ENCODE data around the gene ZFP69. TPM values are rescaled to one million over a fixed set of nuclear protein-coding genes. Genes with fewer than 3 reads are reported as not detected.

Gene ZFP69
- total RNA-seq, 4 donors from 2014 or later: 2.6 to 3.7 (median 3.6) TPM

- H3K27me3 ChIP-seq: no peaks in the 10 kb centered on the region
- DNase-seq: peak; percentile 34
- TF ChIP-seq POLR2A (IDR thresholded peaks at IDR 0.05) (peak in 2 of 4 donors; percentile 20 to 53), CTCF (IDR thresholded peaks at IDR 0.05) (peak in 1 of 6 experiments; percentile 13)
- no peaks in the 10 kb centered on the region for H3K36me3 ChIP-seq
- intact Hi-C loops (cut with DNase I): no loop called here
- peaks cover 5 to 19% (median 6%) of the 10 kb centered on the region in 3 donors for H3K4me1 ChIP-seq
- WGBS, 2 donors: 0 to 1% methylated on average over 12 to 20 of the region's 35 CpGs
- H3K27ac ChIP-seq: peak within 1 kb of the TSS; percentile 64 to 89 (median 86)
- H3K4me3 ChIP-seq: peak within 1 kb of the TSS; percentile 41 to 80 (median 66)
- H3K9me3 ChIP-seq: no peaks in the 10 kb centered on the region
These were observed 54.4 kb downstream of the ZFP69 start, which contains the start of gene ZNF684 for GRCh38 chr1:40531381-40532061. Gene ZNF684 (plus strand): TSS chr1:40531637. CDS start chr1:40533167, 1,530 bp downstream.

GRCh38 chr1:40532062-40532389 lies 54.9 kb downstream of the ZFP69 start:
- H3K4me3 ChIP-seq: peak overlapping the region; percentile 41 to 80 (median 66)
- no peak for DNase-seq
- 7% methylated on average over 3 of the region's 3 CpGs; no CpG with 5 or more reads in 1 of the 2 donors for WGBS, 2 donors
- TF ChIP-seq CTCF (IDR thresholded peaks at IDR 0.05): no peak
- no peak for TF ChIP-seq POLR2A (IDR thresholded peaks at IDR 0.05)
- peaks cover 5 to 19% (median 6%) of the 10 kb centered on the region in 3 donors for H3K4me1 ChIP-seq
- H3K36me3 ChIP-seq: no peaks in the 10 kb centered on the region
- no peaks in the 10 kb centered on the region for H3K27me3 ChIP-seq
- no peaks in the 10 kb centered on the region for H3K9me3 ChIP-seq
- peak overlapping the region; percentile 64 to 89 (median 86) for H3K27ac ChIP-seq
- intact Hi-C loops (cut with DNase I): no loop called here

- H3K4me1 ChIP-seq: peaks cover 5 to 19% (median 6%) of the 10 kb centered on the region in 3 donors
- H3K27me3 ChIP-seq: no peaks in the 10 kb centered on the region
- no peak for DNase-seq
- no peaks in the 10 kb centered on the region for H3K36me3 ChIP-seq
- intact Hi-C loops (cut with DNase I): no loop called here
- TF ChIP-seq CTCF (IDR thresholded peaks at IDR 0.05): peak; percentile 7 to 59 (median 47)
- no peak for TF ChIP-seq POLR2A (IDR thresholded peaks at IDR 0.05)
- no peak overlapping the region for H3K27ac ChIP-seq
- no peaks in the 10 kb centered on the region for H3K9me3 ChIP-seq
- H3K4me3 ChIP-seq: no peak overlapping the region
These were observed 55.8 kb downstream of the ZFP69 start for GRCh38 chr1:40532844-40533424.

- no peaks in the 10 kb centered on the region for H3K27me3 ChIP-seq
- no peak overlapping the region for H3K4me3 ChIP-seq
- DNase-seq: no peak
- H3K36me3 ChIP-seq: no peaks in the 10 kb centered on the region
- H3K27ac ChIP-seq: no peak overlapping the region
- peaks cover 5 to 19% (median 6%) of the 10 kb centered on the region in 3 donors for H3K4me1 ChIP-seq
- intact Hi-C loops (cut with DNase I): no loop called here
- TF ChIP-seq CTCF (IDR thresholded peaks at IDR 0.05): no peak
- no peak for TF ChIP-seq POLR2A (IDR thresholded peaks at IDR 0.05)
- H3K9me3 ChIP-seq: no peaks in the 10 kb centered on the region
These were observed 57.5 kb downstream of the ZFP69 start for GRCh38 chr1:40534589-40534988.

- intact Hi-C loops (cut with DNase I): no loop called here
- H3K27ac ChIP-seq: no peak overlapping the region
- H3K27me3 ChIP-seq: no peaks in the 10 kb centered on the region
- H3K9me3 ChIP-seq: no peaks in the 10 kb centered on the region
- H3K4me3 ChIP-seq: no peak overlapping the region
- peaks cover 0 to 4% (median 0%) of the 10 kb centered on the region in 3 donors for H3K36me3 ChIP-seq
- WGBS, 2 donors: 63 to 76% methylated on average over 2 of the region's 2 CpGs
- DNase-seq: no peak
- peaks cover 5 to 19% (median 6%) of the 10 kb centered on the region in 3 donors for H3K4me1 ChIP-seq
- TF ChIP-seq CTCF (IDR thresholded peaks at IDR 0.05) (no peak), POLR2A (IDR thresholded peaks at IDR 0.05) (no peak)
These were observed 58.6 kb downstream of the ZFP69 start for GRCh38 chr1:40535732-40536131.
